HG02588 (cell line): ENCODE measurements around the gene RPS18.
"Not testable (repeated sequence)": the region's sequence is repeated elsewhere in the genome, so short reads cannot be mapped to it uniquely, and the experiment has no call there.

Experiments
- ATAC-seq: cut with Tn5 transposase; IDR thresholded peaks from one replicate; pipeline ENCODE4 v1.9.1; 2021; ENCODE audit warnings: mild to moderate bottlenecking, moderate library complexity; ENCODE audit not compliant: unreplicated experiment

Gene RPS18

GRCh38 chr6:33271468-33272274 lies at the start of gene RPS18, which contains the start of gene VPS52:
RPS18 (plus strand) TSS chr6:33272075; CDS start chr6:33272120, 45 bp downstream.
VPS52 (minus strand) TSS chr6:33271876; CDS start chr6:33271675, 201 bp downstream.
- ATAC-seq, result peak; percentile 75

- ATAC-seq, result not testable (repeated sequence)
Measured at GRCh38 chr6:33226503-33227120, 45.3 kb upstream of the RPS18 start.

DNA sequence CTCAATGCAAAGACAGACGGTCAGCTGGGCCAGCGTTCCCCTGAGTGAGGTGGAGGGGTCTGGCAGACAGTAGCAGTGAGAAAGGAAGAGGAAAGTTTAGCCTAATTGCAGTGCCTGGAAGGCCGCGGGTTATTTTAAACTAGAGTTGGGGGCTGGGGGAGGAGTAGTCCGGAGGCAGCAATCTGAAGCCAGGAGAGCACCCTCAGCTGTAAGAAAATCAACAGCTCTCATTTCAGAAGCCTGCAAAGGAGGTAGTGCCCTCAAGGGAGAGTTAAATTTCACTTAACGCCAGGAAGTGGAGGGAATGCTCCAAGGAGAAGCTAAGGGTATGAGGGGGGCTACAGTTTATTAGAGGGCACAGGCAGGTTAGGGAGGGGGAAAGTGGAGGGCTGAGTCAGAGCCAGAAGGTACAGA lies 36.6 kb upstream of the RPS18 start:
- no peak for ATAC-seq

DNA sequence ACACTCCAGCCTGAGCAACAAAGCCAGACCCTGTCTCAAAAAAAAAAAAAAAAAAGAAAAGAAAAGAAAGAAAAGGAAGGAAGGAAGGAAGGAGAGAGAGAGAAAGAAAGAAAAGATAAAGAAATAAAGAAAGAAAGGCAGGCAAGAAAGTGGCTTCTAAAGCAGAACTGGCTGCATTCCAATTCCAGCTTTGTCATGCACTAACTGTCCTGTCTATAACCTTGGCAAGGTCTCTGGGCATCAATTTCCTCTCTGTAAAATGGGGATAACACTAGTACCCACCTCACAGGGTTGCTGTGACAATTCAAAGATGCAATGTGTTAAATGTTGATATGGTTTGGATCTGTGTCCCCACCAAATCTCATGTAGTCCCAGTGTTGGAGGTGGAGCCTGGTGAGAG lies 35.5 kb upstream of the RPS18 start:
- no peak for ATAC-seq

GRCh38 chr6:33236852-33237251 lies 35.0 kb upstream of the RPS18 start:
- ATAC-seq, result no peak

GRCh38 chr6:33237741-33238140 lies 34.1 kb upstream of the RPS18 start:
- ATAC-seq, result no peak

GRCh38 chr6:33241968-33242367 lies 29.9 kb upstream of the RPS18 start:
- no peak for ATAC-seq

DNA sequence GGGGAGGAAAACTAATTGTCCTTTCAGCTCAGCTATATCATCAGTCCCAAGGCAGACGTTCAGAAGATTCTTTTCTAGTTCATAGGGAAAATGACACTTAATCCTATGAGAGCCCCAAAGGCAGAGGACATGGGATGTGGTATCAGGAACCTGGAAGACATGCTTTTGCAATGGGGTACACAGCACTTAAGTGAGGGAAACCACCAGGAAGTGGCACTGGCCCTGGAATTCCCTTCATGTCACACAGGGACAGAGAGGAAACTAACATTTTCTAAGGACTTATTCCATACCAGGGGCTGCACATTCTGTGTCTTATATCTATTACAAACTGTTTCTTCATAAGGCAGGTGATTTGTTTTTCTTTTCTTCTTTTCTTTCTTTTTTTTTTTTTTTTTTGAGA lies 28.4 kb upstream of the RPS18 start:
- no peak for ATAC-seq

GRCh38 chr6:33247977-33248642 lies 23.8 kb upstream of the RPS18 start:
- ATAC-seq, result no peak

GRCh38 chr6:33248643-33248931 lies 23.3 kb upstream of the RPS18 start:
- ATAC-seq, result no peak

GRCh38 chr6:33248932-33249731 lies 22.7 kb upstream of the RPS18 start:
- peak; percentile 90 for ATAC-seq

DNA sequence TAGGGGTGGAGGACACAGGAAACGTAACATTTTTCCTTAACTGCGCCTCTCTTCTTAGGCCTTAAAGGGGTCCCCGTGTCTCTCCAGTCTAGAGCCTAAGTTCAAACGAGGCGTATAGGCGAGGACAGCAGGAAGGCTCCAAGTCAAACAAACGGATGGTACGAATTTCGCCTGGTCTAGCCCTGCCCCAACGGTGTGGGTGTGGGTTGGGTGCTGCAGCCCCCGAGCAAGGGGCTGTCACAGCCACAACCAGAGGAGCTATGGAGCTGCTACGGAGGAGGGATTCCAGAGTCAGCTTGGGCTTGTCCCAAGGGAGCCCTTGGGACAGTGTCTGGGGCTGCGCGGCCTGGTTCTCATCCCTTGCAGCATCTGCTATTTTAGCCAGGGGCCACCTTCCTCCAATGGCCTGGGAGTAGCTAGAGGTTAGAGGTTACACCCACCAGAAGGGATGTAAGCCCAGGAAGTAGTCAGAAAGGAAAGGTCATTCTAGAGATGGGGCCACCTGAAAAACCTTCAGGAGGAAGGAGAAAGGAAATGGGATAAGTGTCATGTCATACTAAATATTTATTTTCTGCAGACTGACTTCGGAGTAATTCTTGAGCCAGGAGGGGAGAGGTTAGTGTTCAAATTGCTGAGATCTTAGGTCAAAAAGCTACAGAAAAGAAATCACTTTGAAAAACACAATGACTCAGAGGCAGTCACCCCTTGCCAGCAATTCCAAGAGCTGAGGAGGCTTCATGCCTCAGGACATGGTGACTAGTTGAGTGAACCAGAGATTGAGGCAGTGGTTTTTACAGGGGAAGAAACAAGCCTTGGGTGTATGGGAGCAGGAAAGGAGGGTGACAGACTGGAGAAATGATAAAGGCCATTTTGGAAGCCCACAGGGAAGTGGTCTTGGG lies 21.9 kb upstream of the RPS18 start:
- ATAC-seq, result no peak

GRCh38 chr6:33250731-33251130 lies 21.1 kb upstream of the RPS18 start:
- no peak for ATAC-seq

DNA sequence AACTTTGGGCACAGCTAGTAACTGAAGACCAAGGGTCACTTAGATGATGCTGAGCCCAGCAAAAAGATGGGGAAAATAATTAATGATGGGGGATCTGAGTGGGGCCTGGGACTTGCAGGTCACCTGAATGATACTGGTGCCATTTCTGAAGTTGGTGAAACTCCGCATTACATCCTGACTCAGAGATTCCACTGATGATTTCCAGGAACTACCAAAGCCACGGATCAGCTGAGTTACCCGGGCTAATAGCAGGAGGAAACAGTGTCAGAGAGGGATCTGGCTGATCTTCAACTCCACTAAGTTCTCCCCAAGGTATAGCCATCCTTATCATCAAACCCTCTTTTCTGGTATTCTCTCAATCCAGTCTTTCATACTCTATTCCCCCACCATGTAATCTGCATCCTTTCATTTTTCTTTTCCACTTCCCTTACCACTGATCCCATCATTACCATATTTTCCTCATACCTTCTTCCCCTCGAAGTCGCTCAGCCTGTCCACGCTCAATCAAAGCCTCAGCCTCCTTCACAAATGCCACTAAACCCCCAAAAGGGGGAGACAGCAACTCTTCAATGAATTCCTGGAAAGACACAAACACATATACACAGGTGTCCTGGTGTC lies 20.4 kb upstream of the RPS18 start:
- no peak for ATAC-seq

- no peak for ATAC-seq
Measured at GRCh38 chr6:33252759-33253158, 19.1 kb upstream of the RPS18 start.

DNA sequence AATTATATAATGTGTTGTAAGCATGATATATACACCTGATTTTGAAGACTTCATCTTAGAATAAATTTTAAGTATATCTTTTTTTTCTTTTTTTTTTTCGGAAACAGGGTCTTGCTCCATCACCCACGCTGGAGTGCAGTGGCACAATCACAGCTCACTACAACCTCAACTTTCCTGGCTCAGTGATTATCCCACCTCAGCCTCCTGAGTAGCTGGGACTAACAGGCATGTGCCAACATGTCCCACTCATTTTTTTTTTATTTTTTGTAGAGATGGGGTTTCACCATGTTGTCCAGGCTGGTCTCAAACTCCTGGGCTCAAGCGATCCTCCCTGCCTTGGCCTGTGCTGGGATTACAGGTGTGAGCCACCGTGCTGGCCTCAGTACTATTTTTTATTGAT lies 17.3 kb upstream of the RPS18 start:
- no peak for ATAC-seq

- no peak for ATAC-seq
Measured at GRCh38 chr6:33259032-33259431, 12.8 kb upstream of the RPS18 start.

- not testable (repeated sequence) for ATAC-seq
Measured at GRCh38 chr6:33262490-33262889, 9.4 kb upstream of the RPS18 start.

GRCh38 chr6:33264015-33264414 lies 7.9 kb upstream of the RPS18 start:
- ATAC-seq, result no peak

DNA sequence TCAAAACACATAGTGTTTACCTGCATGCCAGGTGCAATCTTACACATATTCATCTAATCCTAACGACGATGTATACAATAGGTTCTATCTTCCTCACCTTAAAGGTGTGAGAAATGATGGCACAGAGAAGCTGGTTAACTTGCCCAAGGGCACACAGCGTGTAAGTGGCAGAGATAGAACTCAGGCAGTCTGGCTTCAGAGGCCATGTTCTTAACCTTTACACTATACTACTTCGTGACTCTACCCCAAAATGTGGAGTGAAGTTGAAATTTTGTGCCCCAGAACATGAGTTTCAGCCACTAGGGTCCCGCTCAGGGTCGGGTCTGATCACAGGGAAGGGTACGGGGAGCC lies 783 bp upstream of the RPS18 start:
- peak; percentile 10 for ATAC-seq
